Activated CD8-positive, alpha-beta T cell treated with anti-CD3 and anti-CD28 coated beads, Interleukin-2, amount 10 ng/mL, durations not matched to agents 7 days and 5 days (primary cell): ENCODE data around the gene TTC28. TPM values are rescaled to one million over a fixed set of nuclear protein-coding genes. Genes with fewer than 3 reads are reported as not detected.

Source experiments
- ATAC-seq: fragments of 150-1000 bp; cut with Tn5 transposase; one replicate; pipeline ENCODE4 v1.10.0; 2021; ENCODE audit warnings: moderate library complexity
- CTCF ChIA-PET: fragments of 350-600 bp; sonication (Branson Sonifier 250); formaldehyde crosslinking; loops from one replicate; lab custom pipeline; 2021; ENCODE audit warnings: antibody characterized with exemption; lab: Charles Lee
- POLR2A ChIA-PET: fragments of 350-600 bp; sonication (Branson Sonifier 250); formaldehyde crosslinking; loops from one replicate; lab custom pipeline; 2021; ENCODE audit warnings: antibody characterized with exemption; lab: Charles Lee
- DNase-seq: peaks from one replicate; pipeline ENCODE4 v3.0.0-alpha.2; 2020
- H3K27ac Mint-ChIP-seq: one replicate; pipeline ENCODE4 v1.8.0; 2021; ENCODE audit warnings: mild to moderate bottlenecking, mixed read lengths
- H3K27me3 Mint-ChIP-seq: one replicate; pipeline ENCODE4 v1.8.0; 2021; ENCODE audit warnings: low read depth, mixed read lengths
- H3K36me3 Mint-ChIP-seq: one replicate; pipeline ENCODE4 v1.8.0; 2021; ENCODE audit warnings: low read depth, mixed read lengths
- H3K4me1 Mint-ChIP-seq: one replicate; pipeline ENCODE4 v1.8.0; 2021; ENCODE audit warnings: low read depth, mixed read lengths
- H3K4me3 Mint-ChIP-seq: one replicate; pipeline ENCODE4 v1.8.0; 2021; ENCODE audit warnings: mild to moderate bottlenecking, mixed read lengths
- H3K9me3 Mint-ChIP-seq: one replicate; pipeline ENCODE4 v1.8.0; 2022; ENCODE audit warnings: mixed read lengths; ENCODE audit not compliant: insufficient read depth
- total RNA-seq, 2 experiments: library from RNA; stranded (reverse); gene quantifications; one replicate each; pipeline ENCODE4 v1.2.3, GENCODE V29; 2021

TTC28 gene
- total RNA-seq, 2 experiments from 2014 or later, result 0.18 to 0.23 TPM

- no peak overlapping the region for H3K4me3 Mint-ChIP-seq
- H3K27me3 Mint-ChIP-seq, result peaks cover 2% of the 10 kb centered on the region
- DNase-seq, result no peak
- no peaks in the 10 kb centered on the region for H3K4me1 Mint-ChIP-seq
- H3K27ac Mint-ChIP-seq, result no peak overlapping the region
- CTCF ChIA-PET, result interaction anchor here (1.1 kb wide), 1 partner anchor 69 kb away, joined by 3 read pairs; no protein-coding TSS in a partner anchor
- no peak for ATAC-seq
- POLR2A ChIA-PET, result no interaction called here
- H3K9me3 Mint-ChIP-seq, result no peaks in the 10 kb centered on the region
- no peaks in the 10 kb centered on the region for H3K36me3 Mint-ChIP-seq
Observed at GRCh38 chr22:28118957-28119631, 560.5 kb downstream of the TTC28 start.

GRCh38 chr22:28116219-28116673 lies 563.4 kb downstream of the TTC28 start:
- ChIA-PET POLR2A (no interaction called here), CTCF (no interaction called here)
- Mint-ChIP-seq H3K36me3 (no peaks in the 10 kb centered on the region), H3K4me1 (no peaks in the 10 kb centered on the region), H3K27ac (no peak overlapping the region), H3K4me3 (no peak overlapping the region), H3K27me3 (peaks cover 1% of the 10 kb centered on the region), H3K9me3 (no peaks in the 10 kb centered on the region)
- DNase-seq (no peak), ATAC-seq (no peak)

GRCh38 chr22:28115426-28115825 lies 564.2 kb downstream of the TTC28 start:
- ChIA-PET POLR2A (no interaction called here), CTCF (no interaction called here)
- H3K4me1 Mint-ChIP-seq, result no peaks in the 10 kb centered on the region

GRCh38 chr22:28112548-28113043 lies 567.0 kb downstream of the TTC28 start:
- CTCF ChIA-PET, result no interaction called here
- Mint-ChIP-seq H3K4me3 (no peak overlapping the region), H3K27ac (no peak overlapping the region), H3K36me3 (no peaks in the 10 kb centered on the region), H3K27me3 (no peaks in the 10 kb centered on the region), H3K9me3 (no peaks in the 10 kb centered on the region), H3K4me1 (no peaks in the 10 kb centered on the region)
- ATAC-seq (no peak), DNase-seq (no peak)
- POLR2A ChIA-PET, result no interaction called here

More at GRCh38 chr22:28115426-28115825, 564.2 kb downstream of the TTC28 start:
- DNase-seq (no peak), ATAC-seq (no peak)
- no peak overlapping the region for H3K27ac Mint-ChIP-seq
- no peaks in the 10 kb centered on the region for H3K9me3 Mint-ChIP-seq
- H3K27me3 Mint-ChIP-seq, result no peaks in the 10 kb centered on the region
- H3K36me3 Mint-ChIP-seq, result no peaks in the 10 kb centered on the region
- H3K4me3 Mint-ChIP-seq, result no peak overlapping the region

- H3K27me3 Mint-ChIP-seq, result no peaks in the 10 kb centered on the region
- ChIA-PET CTCF (no interaction called here), POLR2A (no interaction called here)
- DNase-seq, result no peak
- H3K27ac Mint-ChIP-seq, result no peak overlapping the region
- H3K4me3 Mint-ChIP-seq, result no peak overlapping the region
- H3K36me3 Mint-ChIP-seq, result no peaks in the 10 kb centered on the region
- no peaks in the 10 kb centered on the region for H3K9me3 Mint-ChIP-seq
- H3K4me1 Mint-ChIP-seq, result no peaks in the 10 kb centered on the region
- ATAC-seq, result no peak
Observed at GRCh38 chr22:28112190-28112544, 567.5 kb downstream of the TTC28 start.

GRCh38 chr22:28111501-28112189 lies 568.0 kb downstream of the TTC28 start:
- Mint-ChIP-seq H3K4me1 (no peaks in the 10 kb centered on the region), H3K9me3 (no peaks in the 10 kb centered on the region), H3K27me3 (no peaks in the 10 kb centered on the region), H3K36me3 (no peaks in the 10 kb centered on the region), H3K27ac (no peak overlapping the region), H3K4me3 (no peak overlapping the region)
- DNase-seq, result no peak
- ATAC-seq, result no peak
- ChIA-PET CTCF (no interaction called here), POLR2A (no interaction called here)

DNA sequence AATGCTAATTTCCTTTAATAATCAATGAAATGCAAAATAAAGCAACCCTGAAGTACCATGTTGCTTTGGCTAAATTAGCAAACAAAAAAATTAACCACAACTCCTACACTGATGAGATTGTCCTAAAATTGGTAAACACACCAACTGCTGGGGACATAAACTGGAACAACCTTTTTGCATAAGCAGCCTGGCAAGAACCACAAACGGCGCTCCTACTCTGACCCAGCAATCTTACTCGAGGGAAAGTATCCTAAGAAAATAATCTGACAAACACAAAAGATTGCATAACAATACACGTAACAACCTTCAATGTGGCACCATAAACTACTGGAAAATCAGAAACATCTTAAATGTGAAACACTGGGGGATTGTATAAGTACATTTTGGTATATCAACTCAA lies 570.8 kb downstream of the TTC28 start:
- Mint-ChIP-seq H3K4me3 (no peak overlapping the region), H3K27me3 (no peaks in the 10 kb centered on the region), H3K9me3 (no peaks in the 10 kb centered on the region), H3K4me1 (no peaks in the 10 kb centered on the region), H3K27ac (no peak overlapping the region), H3K36me3 (no peaks in the 10 kb centered on the region)
- POLR2A ChIA-PET, result no interaction called here
- CTCF ChIA-PET, result no interaction called here
- DNase-seq, result no peak
- ATAC-seq, result no peak

- ATAC-seq (no peak), DNase-seq (no peak)
- CTCF ChIA-PET, result no interaction called here
- Mint-ChIP-seq H3K4me1 (no peaks in the 10 kb centered on the region), H3K27me3 (no peaks in the 10 kb centered on the region), H3K4me3 (no peak overlapping the region), H3K9me3 (no peaks in the 10 kb centered on the region), H3K36me3 (no peaks in the 10 kb centered on the region), H3K27ac (no peak overlapping the region)
- POLR2A ChIA-PET, result no interaction called here
Observed at GRCh38 chr22:28106617-28107016, 573.0 kb downstream of the TTC28 start.

GRCh38 chr22:28105988-28106387 lies 573.7 kb downstream of the TTC28 start:
- DNase-seq (no peak), ATAC-seq (no peak)
- H3K27ac Mint-ChIP-seq, result no peak overlapping the region
- no peaks in the 10 kb centered on the region for H3K4me1 Mint-ChIP-seq
- ChIA-PET POLR2A (no interaction called here), CTCF (no interaction called here)
- no peaks in the 10 kb centered on the region for H3K36me3 Mint-ChIP-seq
- no peaks in the 10 kb centered on the region for H3K27me3 Mint-ChIP-seq
- no peak overlapping the region for H3K4me3 Mint-ChIP-seq
- H3K9me3 Mint-ChIP-seq, result no peaks in the 10 kb centered on the region

GRCh38 chr22:28105413-28105812 lies 574.2 kb downstream of the TTC28 start:
- Mint-ChIP-seq H3K4me3 (no peak overlapping the region), H3K36me3 (no peaks in the 10 kb centered on the region), H3K4me1 (no peaks in the 10 kb centered on the region), H3K9me3 (no peaks in the 10 kb centered on the region), H3K27me3 (no peaks in the 10 kb centered on the region), H3K27ac (no peak overlapping the region)
- ATAC-seq (no peak), DNase-seq (no peak)
- ChIA-PET POLR2A (no interaction called here), CTCF (no interaction called here)

DNA sequence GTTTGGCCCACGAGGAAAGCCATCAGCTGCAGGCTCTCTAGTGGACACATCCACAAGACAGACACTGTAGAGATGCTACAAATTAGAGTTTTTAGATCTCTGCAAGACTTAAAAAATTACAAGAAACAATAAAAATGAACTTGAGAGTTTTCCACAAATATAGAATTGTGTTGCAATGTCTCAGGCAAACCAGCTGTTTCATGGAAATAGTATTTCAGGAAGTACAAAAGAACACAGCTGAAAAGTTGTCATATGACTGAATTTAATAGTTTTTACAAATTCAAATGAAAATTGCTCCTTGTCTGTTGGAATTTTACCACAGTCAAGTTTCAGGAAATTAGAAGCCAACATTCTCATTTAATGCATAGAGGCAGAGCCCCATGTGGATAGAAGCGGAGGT lies 576.0 kb downstream of the TTC28 start:
- ChIA-PET POLR2A (no interaction called here), CTCF (no interaction called here)
- H3K27ac Mint-ChIP-seq, result no peak overlapping the region
- no peaks in the 10 kb centered on the region for H3K9me3 Mint-ChIP-seq
- H3K4me1 Mint-ChIP-seq, result no peaks in the 10 kb centered on the region
- DNase-seq (no peak), ATAC-seq (no peak)
- H3K36me3 Mint-ChIP-seq, result no peaks in the 10 kb centered on the region
- H3K27me3 Mint-ChIP-seq, result no peaks in the 10 kb centered on the region
- no peak overlapping the region for H3K4me3 Mint-ChIP-seq

DNA sequence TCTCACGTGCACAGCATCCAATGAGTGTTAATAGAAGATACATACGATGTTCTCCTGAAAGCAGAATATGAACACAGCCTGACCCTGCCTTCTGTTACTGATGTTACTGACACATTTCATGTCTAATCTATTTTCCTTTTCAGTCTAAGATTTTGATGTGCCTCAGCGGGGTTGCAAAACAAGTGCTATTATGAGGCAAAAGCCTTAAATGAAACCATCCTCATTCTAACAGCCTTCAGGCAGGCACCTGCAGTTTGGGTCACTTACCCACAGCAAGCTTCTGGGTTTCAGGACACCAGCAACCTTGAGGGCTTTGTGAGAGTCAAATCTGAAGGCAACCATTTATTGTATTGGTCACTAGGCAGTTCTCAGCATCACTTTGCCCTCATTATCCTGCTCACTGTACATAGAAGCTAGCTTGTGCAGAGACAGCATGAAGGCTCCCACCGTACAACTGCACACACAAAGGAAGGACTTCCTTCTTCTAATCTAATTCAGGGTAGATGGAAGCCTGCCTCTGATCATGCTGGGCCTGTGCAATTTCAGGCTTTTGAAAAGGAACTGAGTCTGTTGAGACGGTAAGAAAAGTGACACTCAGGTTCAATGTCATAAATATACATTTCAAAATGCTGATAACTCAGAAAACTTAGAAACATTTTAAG lies 577.4 kb downstream of the TTC28 start:
- Mint-ChIP-seq H3K4me3 (no peak overlapping the region), H3K27me3 (no peaks in the 10 kb centered on the region), H3K36me3 (no peaks in the 10 kb centered on the region), H3K27ac (no peak overlapping the region), H3K9me3 (no peaks in the 10 kb centered on the region), H3K4me1 (no peaks in the 10 kb centered on the region)
- ChIA-PET CTCF (no interaction called here), POLR2A (no interaction called here)
- ATAC-seq (no peak), DNase-seq (no peak)
